Glomerular visceral epithelial cell (primary cell): ENCODE measurements around the gene MC4R.
"Not testable (repeated sequence)": the region's sequence is repeated elsewhere in the genome, so short reads cannot be mapped to it uniquely, and the experiment has no call there.

Source experiments
- DNase-seq: peaks from one replicate; pipeline ENCODE4 v3.0.0-alpha.2; 2016; ENCODE audit errors: extremely low spot score

The MC4R gene

GRCh38 chr18:60372596-60372995 lies at the start of gene MC4R:
Gene MC4R (minus strand): TSS chr18:60372775. CDS start chr18:60372349, 426 bp downstream.
- peak; percentile 79 for DNase-seq

- DNase-seq, result not testable (repeated sequence)
Observed at GRCh38 chr18:60422306-60422705, 49.7 kb upstream of the MC4R start.

- DNase-seq, result no peak
Observed at GRCh38 chr18:60421356-60422118, 49.0 kb upstream of the MC4R start.

- no peak for DNase-seq
Observed at GRCh38 chr18:60417946-60418345, 45.4 kb upstream of the MC4R start.

GRCh38 chr18:60413944-60414547 lies 41.5 kb upstream of the MC4R start:
- peak; percentile 27 for DNase-seq

- DNase-seq, result no peak
Observed at GRCh38 chr18:60411715-60412114, 39.1 kb upstream of the MC4R start.

GRCh38 chr18:60406721-60407120 lies 34.1 kb upstream of the MC4R start:
- DNase-seq, result no peak

GRCh38 chr18:60404486-60405085 lies 32.0 kb upstream of the MC4R start:
- peak; percentile 8 for DNase-seq

- DNase-seq, result no peak
Observed at GRCh38 chr18:60401346-60401745, 28.8 kb upstream of the MC4R start.

- no peak for DNase-seq
Observed at GRCh38 chr18:60391571-60392226, 19.1 kb upstream of the MC4R start.

- DNase-seq, result no peak
Observed at GRCh38 chr18:60389314-60389713, 16.7 kb upstream of the MC4R start.

GRCh38 chr18:60385693-60386092 lies 13.1 kb upstream of the MC4R start:
- DNase-seq, result no peak

- no peak for DNase-seq
Observed at GRCh38 chr18:60383893-60384292, 11.3 kb upstream of the MC4R start.

GRCh38 chr18:60377778-60378469 lies 5.3 kb upstream of the MC4R start:
- DNase-seq, result no peak

GRCh38 chr18:60372132-60372531 lies 443 bp downstream of the MC4R start:
- DNase-seq, result no peak

- DNase-seq, result peak; percentile 25
Observed at GRCh38 chr18:60358516-60358915, 14.1 kb downstream of the MC4R start.

GRCh38 chr18:60350941-60351340 lies 21.6 kb downstream of the MC4R start:
- no peak for DNase-seq

- no peak for DNase-seq
Observed at GRCh38 chr18:60350150-60350549, 22.4 kb downstream of the MC4R start.

- peak; percentile 80 for DNase-seq
Observed at GRCh38 chr18:60347526-60348045, 25.0 kb downstream of the MC4R start.

- DNase-seq, result no peak
Observed at GRCh38 chr18:60339018-60339417, 33.6 kb downstream of the MC4R start.

- no peak for DNase-seq
Observed at GRCh38 chr18:60331890-60332289, 40.7 kb downstream of the MC4R start.

GRCh38 chr18:60329131-60329530 lies 43.4 kb downstream of the MC4R start:
- no peak for DNase-seq
